Mucosa of stomach (tissue), 1 donor: Measurements from ENCODE around the gene SIX3.

ENCODE experiments used
- H3K27me3 ChIP-seq: one replicate; pipeline ENCODE4 v1.7.0; 2013; ENCODE audit warnings: mild to moderate bottlenecking, low read length; ENCODE audit not compliant: control insufficient read depth, insufficient read depth
- H3K36me3 ChIP-seq: one replicate; pipeline ENCODE4 v1.7.0; 2013; ENCODE audit warnings: low read length; ENCODE audit not compliant: control insufficient read depth, insufficient read depth
- H3K4me1 ChIP-seq: one replicate; pipeline ENCODE4 v1.7.0; 2013; ENCODE audit warnings: mild to moderate bottlenecking, low read length; ENCODE audit not compliant: control insufficient read depth, insufficient read depth
- H3K4me3 ChIP-seq: one replicate; pipeline ENCODE4 v1.7.0; 2013; ENCODE audit warnings: low read length
- H3K9ac ChIP-seq: one replicate; pipeline ENCODE4 v1.7.0; 2013; ENCODE audit warnings: mild to moderate bottlenecking, low read length, moderate library complexity
- H3K9me3 ChIP-seq: one replicate; pipeline ENCODE4 v1.7.0; 2013; ENCODE audit warnings: mild to moderate bottlenecking, low read length, moderate library complexity; ENCODE audit not compliant: control insufficient read depth
- donor health status: Pancreatic carcinoma.

SIX3 gene

GRCh38 chr2:44974064-44974715, 32.7 kb downstream of the SIX3 start:
- Histone ChIP-seq H3K36me3 (no peaks in the 10 kb centered on the region), H3K4me3 (no peak overlapping the region), H3K9ac (no peak overlapping the region), H3K4me1 (no peaks in the 10 kb centered on the region), H3K27me3 (peaks cover 10% of the 10 kb centered on the region), H3K9me3 (no peaks in the 10 kb centered on the region)

DNA sequence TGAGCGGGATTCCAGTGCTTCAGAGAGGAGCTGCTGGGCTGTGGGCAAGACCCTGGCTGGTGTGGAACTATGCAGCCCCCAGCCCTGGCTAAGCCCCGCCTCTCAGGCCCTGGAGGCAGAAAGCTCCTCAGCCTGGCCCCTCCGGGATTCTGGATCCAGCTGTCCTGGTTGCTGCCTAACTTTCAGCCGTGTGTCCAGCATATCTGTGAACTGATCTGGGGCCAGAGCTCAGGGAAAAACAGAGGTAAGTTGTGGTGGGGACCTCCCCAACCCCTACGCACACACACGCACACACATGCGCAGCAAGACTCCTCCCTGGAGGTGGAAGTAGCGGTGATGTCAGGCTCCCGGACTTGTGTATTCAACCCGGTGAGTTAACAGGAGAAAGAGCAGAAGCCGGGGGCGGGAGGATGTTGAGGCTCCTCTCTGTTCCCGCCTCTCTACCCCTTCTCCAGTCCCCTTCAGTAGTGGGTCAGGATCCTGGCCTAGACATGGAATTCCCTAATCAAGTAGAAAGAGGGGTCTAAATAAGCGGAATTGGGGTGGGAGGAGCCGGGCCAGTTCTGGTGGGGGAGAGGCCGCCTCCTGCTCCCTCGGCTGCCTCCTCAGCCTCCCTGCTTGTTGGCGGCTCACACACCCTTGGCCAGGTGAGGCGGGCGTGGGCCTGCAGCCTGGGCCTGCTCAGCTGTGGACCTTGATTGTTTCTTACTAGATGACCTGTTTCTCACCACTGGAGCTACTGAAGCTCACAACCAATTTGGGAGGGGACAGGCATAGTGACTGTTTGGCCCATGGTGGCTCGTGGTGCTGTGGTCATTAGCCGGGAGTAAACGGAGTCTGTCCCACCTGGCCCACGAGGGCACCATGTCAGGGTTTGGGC, 34.3 kb downstream of the SIX3 start:
- Histone ChIP-seq H3K4me3 (no peak overlapping the region), H3K9me3 (no peaks in the 10 kb centered on the region), H3K27me3 (peaks cover 10% of the 10 kb centered on the region), H3K4me1 (no peaks in the 10 kb centered on the region), H3K36me3 (no peaks in the 10 kb centered on the region), H3K9ac (no peak overlapping the region)

- no peaks in the 10 kb centered on the region for H3K9me3 ChIP-seq
- peaks cover 4% of the 10 kb centered on the region for H3K27me3 ChIP-seq
- H3K36me3 ChIP-seq = no peaks in the 10 kb centered on the region
- H3K4me3 ChIP-seq = no peak overlapping the region
- no peak overlapping the region for H3K9ac ChIP-seq
- H3K4me1 ChIP-seq = no peaks in the 10 kb centered on the region
Observed at GRCh38 chr2:44979581-44979980, 38.1 kb downstream of the SIX3 start.

- H3K9me3 ChIP-seq = no peaks in the 10 kb centered on the region
- H3K4me3 ChIP-seq = no peak overlapping the region
- H3K27me3 ChIP-seq = peaks cover 4% of the 10 kb centered on the region
- H3K36me3 ChIP-seq = no peaks in the 10 kb centered on the region
- H3K4me1 ChIP-seq = no peaks in the 10 kb centered on the region
- H3K9ac ChIP-seq = no peak overlapping the region
Observed at GRCh38 chr2:44980751-44981713, 39.5 kb downstream of the SIX3 start.

DNA sequence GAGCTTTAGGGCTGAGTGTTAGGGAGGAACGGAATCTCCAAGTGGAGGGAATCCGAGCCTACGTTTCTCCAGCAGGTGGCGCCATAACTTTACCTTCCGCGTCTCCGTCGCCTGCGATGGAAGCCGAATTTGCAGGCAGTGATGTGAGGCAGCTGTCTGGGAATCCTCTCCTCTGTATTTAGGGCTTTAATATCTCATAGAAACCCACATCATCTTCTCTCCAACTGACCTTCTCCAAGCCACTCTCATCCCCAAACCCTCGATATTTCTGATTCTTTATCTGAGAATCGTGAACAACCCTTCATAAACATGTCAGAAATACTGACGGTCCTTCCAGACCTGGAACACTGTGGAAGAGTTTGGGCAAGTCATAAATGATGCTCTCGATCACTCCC, 40.2 kb downstream of the SIX3 start:
- Histone ChIP-seq H3K9ac (no peak overlapping the region), H3K27me3 (peaks cover 4% of the 10 kb centered on the region), H3K36me3 (no peaks in the 10 kb centered on the region), H3K4me1 (no peaks in the 10 kb centered on the region), H3K4me3 (no peak overlapping the region), H3K9me3 (no peaks in the 10 kb centered on the region)

- Histone ChIP-seq H3K9ac (no peak overlapping the region), H3K4me1 (no peaks in the 10 kb centered on the region), H3K27me3 (peaks cover 4% of the 10 kb centered on the region), H3K4me3 (no peak overlapping the region), H3K9me3 (no peaks in the 10 kb centered on the region), H3K36me3 (no peaks in the 10 kb centered on the region)
Observed at GRCh38 chr2:44983836-44984604, 42.5 kb downstream of the SIX3 start.

DNA sequence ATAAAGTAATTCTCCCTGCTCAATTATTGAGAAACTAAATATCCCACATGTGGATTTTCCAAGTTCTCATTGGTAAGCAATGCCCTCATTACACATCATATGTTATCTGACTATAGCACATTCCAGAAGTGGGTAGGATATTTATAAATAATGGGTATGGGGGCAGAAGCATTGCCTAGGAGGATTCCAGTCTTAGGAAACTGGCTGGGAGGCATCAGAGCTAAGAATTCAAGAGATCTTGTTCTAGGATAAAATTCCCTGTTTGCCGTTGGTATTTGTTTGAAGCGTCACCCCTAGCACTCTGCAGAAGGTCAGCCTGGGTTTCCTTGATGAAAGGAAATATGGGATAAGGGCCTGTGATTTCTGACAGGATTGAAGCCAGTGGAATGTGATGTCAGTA, 47.7 kb downstream of the SIX3 start:
- Histone ChIP-seq H3K36me3 (no peaks in the 10 kb centered on the region), H3K27me3 (peaks cover 13% of the 10 kb centered on the region)

DNA sequence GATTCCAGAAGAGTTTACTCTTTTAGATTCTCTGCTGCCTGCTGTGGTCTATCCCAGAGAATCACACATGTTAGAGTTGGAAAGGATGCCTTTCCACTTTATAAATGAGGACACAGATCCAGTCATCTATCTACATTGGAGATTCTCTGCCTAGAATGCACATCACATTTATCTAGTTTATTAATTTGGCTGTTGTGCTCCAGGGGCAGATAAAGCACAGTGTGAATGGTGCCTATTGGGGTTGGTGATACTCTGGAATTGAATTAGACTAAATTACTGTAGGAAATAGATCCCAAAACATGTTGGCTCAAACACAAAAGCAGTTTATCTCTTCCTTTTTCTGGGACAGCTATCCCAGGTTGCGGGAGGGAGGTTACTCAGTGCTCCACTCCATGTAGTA, 52.9 kb downstream of the SIX3 start:
- H3K4me1 ChIP-seq = no peaks in the 10 kb centered on the region
- H3K9me3 ChIP-seq = no peaks in the 10 kb centered on the region
- no peaks in the 10 kb centered on the region for H3K36me3 ChIP-seq
- no peak overlapping the region for H3K9ac ChIP-seq
- H3K27me3 ChIP-seq = peaks cover 58% of the 10 kb centered on the region
- no peak overlapping the region for H3K4me3 ChIP-seq

More for the DNA sequence above, 47.7 kb downstream of the SIX3 start:
- H3K9me3 ChIP-seq = no peaks in the 10 kb centered on the region
- H3K4me1 ChIP-seq = no peaks in the 10 kb centered on the region
- no peak overlapping the region for H3K9ac ChIP-seq
- no peak overlapping the region for H3K4me3 ChIP-seq
